Smooth muscle cell (in vitro differentiated cells): ENCODE results near the gene ARMC2. TPM values are rescaled to one million over a fixed set of nuclear protein-coding genes. Genes with fewer than 3 reads are reported as not detected.

Experiments used
- DNase-seq: peaks from one replicate; lab custom pipeline; 2025; ENCODE audit not compliant: unreplicated experiment; lab: John Stamatoyannopoulos, UW
- H2AFZ ChIP-seq: fragments of 200-600 bp; sonication (generic); 2 replicates; pipeline ENCODE4 v1.6.0; 2016; ENCODE audit warnings: antibody characterized with exemption, low read depth, mild to moderate bottlenecking
- H3F3A ChIP-seq: fragments of 200-600 bp; sonication (generic); 2 replicates; pipeline ENCODE4 v1.6.0; 2017; ENCODE audit warnings: antibody characterized with exemption, low read depth
- H3K27ac ChIP-seq: fragments of 200-600 bp; sonication (generic); 2 replicates; pipeline ENCODE4 v1.5.1; 2016; ENCODE audit warnings: low read depth, mild to moderate bottlenecking
- H3K27me3 ChIP-seq: fragments of 200-600 bp; sonication (generic); 2 replicates; pipeline ENCODE4 v1.6.1; 2016; ENCODE audit warnings: low read depth, mild to moderate bottlenecking
- H3K36me3 ChIP-seq: fragments of 200-600 bp; sonication (generic); 2 replicates; pipeline ENCODE4 v1.5.1; 2016; ENCODE audit warnings: low read depth
- H3K4me1 ChIP-seq: fragments of 200-600 bp; sonication (generic); 2 replicates; pipeline ENCODE4 v1.5.1; 2016; ENCODE audit warnings: low read depth
- H3K4me2 ChIP-seq: fragments of 200-600 bp; sonication (generic); 2 replicates; pipeline ENCODE4 v1.6.0; 2016; ENCODE audit warnings: mild to moderate bottlenecking
- H3K4me3 ChIP-seq: fragments of 200-600 bp; sonication (generic); 2 replicates; pipeline ENCODE4 v1.5.1; 2016; ENCODE audit warnings: mild to moderate bottlenecking
- H3K79me2 ChIP-seq: fragments of 200-600 bp; sonication (generic); 2 replicates; pipeline ENCODE4 v1.6.0; 2016; ENCODE audit warnings: low read depth, mild to moderate bottlenecking
- H3K9ac ChIP-seq: fragments of 200-600 bp; sonication (generic); 2 replicates; pipeline ENCODE4 v1.6.0; 2016; ENCODE audit warnings: low read depth
- H3K9me3 ChIP-seq: fragments of 200-600 bp; sonication (generic); replicated peaks from 2 replicates; pipeline ENCODE4 v1.5.1; 2016; ENCODE audit warnings: low read depth
- H4K20me1 ChIP-seq: fragments of 200-600 bp; sonication (generic); 2 replicates; pipeline ENCODE4 v1.6.0; 2016; ENCODE audit warnings: low read depth
- CTCF ChIP-seq: fragments of 200-600 bp; sonication (generic); IDR thresholded peaks from 2 replicates; pipeline ENCODE4 v1.5.1; 2017; ENCODE audit warnings: borderline replicate concordance, mild to moderate bottlenecking, antibody characterized with exemption; ENCODE audit not compliant: insufficient read depth, poor library complexity, severe bottlenecking
- WGBS: methylation state at CpG from one replicate; pipeline ENCODE4 v1.1.7; 2016; ENCODE audit warnings: low lambda C conversion rate; 5-methylcytosine and 5-hydroxymethylcytosine counted together
- polyA plus RNA-seq: library from polyadenylated mRNA; unstranded; fragments of >200 nt; fragmentation: Nextera tagmentation; extraction: Ambion mirVana; gene quantifications from 2 replicates; pipeline ENCODE4 v1.2.1, GENCODE V29; 2016
- total RNA-seq: library from RNA; depleted of rRNA; stranded (reverse); fragments of >200 nt; gene quantifications from 2 replicates; pipeline ENCODE4 v1.2.3, GENCODE V29; 2014

The ARMC2 gene
- total and polyA plus RNA-seq, 2 experiments from 2014 or later = 2.0 to 2.6 TPM

GRCh38 chr6:108895571-108895970 lies 47.3 kb downstream of the ARMC2 start:
- H2AFZ ChIP-seq = peak overlapping the region; percentile 38
- H3K9me3 ChIP-seq = no peaks in the 10 kb centered on the region
- H3K27me3 ChIP-seq = no peaks in the 10 kb centered on the region
- no peaks in the 10 kb centered on the region for H4K20me1 ChIP-seq
- WGBS = 43% methylated on average over 1 of the region's 1 CpG
- no peak for DNase-seq
- no peak for TF ChIP-seq CTCF
- peak overlapping the region; percentile 56 for H3K9ac ChIP-seq
- H3K36me3 ChIP-seq = no peaks in the 10 kb centered on the region
- peak overlapping the region; percentile 90 for H3K27ac ChIP-seq
- H3K4me2 ChIP-seq = peak overlapping the region; percentile 52
- H3K4me1 ChIP-seq = peaks cover 15% of the 10 kb centered on the region
- H3K79me2 ChIP-seq = no peaks in the 10 kb centered on the region
- peaks cover 5% of the 10 kb centered on the region for H3F3A ChIP-seq
- H3K4me3 ChIP-seq = no peak overlapping the region

- Histone ChIP-seq H4K20me1 (no peaks in the 10 kb centered on the region), H3K79me2 (no peaks in the 10 kb centered on the region), H3K36me3 (no peaks in the 10 kb centered on the region), H3K4me2 (peak overlapping the region; percentile 52), H3K27me3 (no peaks in the 10 kb centered on the region), H3K9me3 (no peaks in the 10 kb centered on the region), H3K27ac (peak overlapping the region; percentile 90), H2AFZ (peak overlapping the region; percentile 58), H3K4me1 (peaks cover 15% of the 10 kb centered on the region), H3K4me3 (no peak overlapping the region), H3F3A (peaks cover 5% of the 10 kb centered on the region), H3K9ac (peak overlapping the region; percentile 56)
- no peak for DNase-seq
- no peak for TF ChIP-seq CTCF
- WGBS = 39% methylated on average over 3 of the region's 3 CpGs
These were observed 48.0 kb downstream of the ARMC2 start for GRCh38 chr6:108896111-108896661.

- Histone ChIP-seq H3F3A (peaks cover 5% of the 10 kb centered on the region), H3K9ac (no peak overlapping the region), H3K9me3 (no peaks in the 10 kb centered on the region), H2AFZ (peak overlapping the region; percentile 20), H3K79me2 (no peaks in the 10 kb centered on the region), H3K4me3 (no peak overlapping the region), H3K36me3 (no peaks in the 10 kb centered on the region), H3K4me2 (no peak overlapping the region), H3K27me3 (no peaks in the 10 kb centered on the region), H4K20me1 (no peaks in the 10 kb centered on the region), H3K27ac (peak overlapping the region; percentile 90), H3K4me1 (peaks cover 18% of the 10 kb centered on the region)
- no peak for DNase-seq
- no peak for TF ChIP-seq CTCF
- WGBS = 83% methylated on average over 1 of the region's 1 CpG
These were observed 49.1 kb downstream of the ARMC2 start for GRCh38 chr6:108897371-108897770.

- H3K4me3 ChIP-seq = no peak overlapping the region
- H3K4me2 ChIP-seq = no peak overlapping the region
- no peak overlapping the region for H3K27ac ChIP-seq
- no peaks in the 10 kb centered on the region for H3K27me3 ChIP-seq
- H3K9me3 ChIP-seq = no peaks in the 10 kb centered on the region
- H3K79me2 ChIP-seq = no peaks in the 10 kb centered on the region
- DNase-seq = no peak
- peaks cover 5% of the 10 kb centered on the region for H3K4me1 ChIP-seq
- H4K20me1 ChIP-seq = no peaks in the 10 kb centered on the region
- no peak overlapping the region for H3K9ac ChIP-seq
- no peak for TF ChIP-seq CTCF
- H3F3A ChIP-seq = no peaks in the 10 kb centered on the region
- no peak overlapping the region for H2AFZ ChIP-seq
- no peaks in the 10 kb centered on the region for H3K36me3 ChIP-seq
These were observed 54.2 kb downstream of the ARMC2 start for GRCh38 chr6:108902382-108902792.
